ENCODE measurements around the gene BTBD17.

BTBD17 gene

DNA sequence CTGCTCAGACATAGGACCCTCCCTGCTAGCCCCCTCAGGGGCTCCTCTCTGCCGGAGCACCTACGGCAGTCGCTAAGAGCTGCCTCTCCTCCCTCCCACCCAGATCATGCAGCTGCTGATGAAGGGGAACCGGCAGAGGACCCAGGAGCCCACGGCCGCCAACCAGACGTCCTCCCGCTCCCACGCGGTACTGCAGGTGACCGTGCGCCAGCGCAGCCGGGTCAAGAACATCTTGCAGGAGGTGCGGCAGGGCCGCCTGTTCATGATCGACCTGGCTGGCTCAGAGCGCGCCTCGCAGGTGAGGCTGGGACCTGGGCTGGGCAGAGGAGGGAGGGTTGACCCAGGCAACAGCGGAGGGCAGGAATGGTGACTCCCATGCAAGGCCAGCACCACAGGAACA is 17.0 kb downstream of the BTBD17 start:
- H3K4me1 ChIP-seq (ENCODE audit: control insufficient read depth, insufficient read depth, low read length) = 0 out of 2 replicates have a peak, but pooled peaks cover 5% of the 10 kb centered on the region
- no peak overlapping the region for H3K4me3 ChIP-seq (ENCODE audit: low read depth, low read length)
- H3K9me3 ChIP-seq (ENCODE audit: control insufficient read depth, insufficient read depth, low read length) = no peaks in the 10 kb centered on the region
- no peak overlapping the region for H3K9ac ChIP-seq (ENCODE audit: low read depth, low read length)
- no peak overlapping the region for H3K27ac ChIP-seq (ENCODE audit: low read depth, low read length)
- no peaks in the 10 kb centered on the region for H3K36me3 ChIP-seq (ENCODE audit: control insufficient read depth, insufficient read depth, low read length)
- H3K27me3 ChIP-seq (ENCODE audit: control insufficient read depth, insufficient read depth, low read length) = no peaks in the 10 kb centered on the region

DNA sequence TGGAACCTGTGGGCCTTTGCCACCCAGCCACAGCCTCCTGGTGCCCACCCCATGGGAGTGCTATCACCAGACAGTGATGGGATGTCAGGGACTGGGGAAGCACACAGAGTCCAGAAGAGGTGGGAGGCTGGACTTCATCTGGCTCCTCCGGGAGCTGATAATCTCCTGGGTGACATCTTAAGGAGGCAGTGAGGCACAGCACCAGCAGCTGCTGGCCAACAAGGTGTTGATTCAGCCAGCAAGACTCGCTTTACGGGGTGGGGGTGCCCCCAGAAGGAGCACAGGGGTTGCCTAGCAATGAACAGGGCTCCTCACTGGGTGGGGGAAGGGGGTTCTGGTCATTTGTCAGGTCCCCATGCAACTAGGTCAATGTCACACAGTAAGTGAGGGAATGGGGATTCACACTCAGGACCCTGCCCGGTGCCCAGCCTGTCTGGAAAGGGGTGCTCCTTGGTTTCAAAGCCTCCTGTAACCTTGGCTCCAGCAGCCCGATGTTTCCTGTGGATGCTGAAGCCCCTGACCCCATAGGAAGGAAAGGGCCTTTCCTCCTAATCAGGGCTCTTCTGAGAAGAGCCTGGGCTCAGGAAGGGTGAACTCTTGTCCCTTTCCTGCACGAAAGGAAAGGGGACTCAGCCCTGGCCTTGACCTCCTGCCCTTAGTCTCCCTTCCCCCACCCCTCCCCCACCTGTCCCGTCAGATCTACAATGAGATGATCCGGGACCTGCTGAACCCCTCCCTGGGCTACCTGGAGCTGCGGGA is 18.0 kb downstream of the BTBD17 start:
- Histone ChIP-seq H3K27me3 (ENCODE audit: control insufficient read depth, insufficient read depth, low read length) (no peaks in the 10 kb centered on the region), H3K36me3 (ENCODE audit: control insufficient read depth, insufficient read depth, low read length) (no peaks in the 10 kb centered on the region), H3K27ac (ENCODE audit: low read depth, low read length) (no peak overlapping the region), H3K4me3 (ENCODE audit: low read depth, low read length) (no peak overlapping the region), H3K4me1 (ENCODE audit: control insufficient read depth, insufficient read depth, low read length) (0 out of 2 replicates have a peak, but pooled peaks cover 5% of the 10 kb centered on the region), H3K9me3 (ENCODE audit: control insufficient read depth, insufficient read depth, low read length) (no peaks in the 10 kb centered on the region), H3K9ac (ENCODE audit: low read depth, low read length) (no peak overlapping the region)

DNA sequence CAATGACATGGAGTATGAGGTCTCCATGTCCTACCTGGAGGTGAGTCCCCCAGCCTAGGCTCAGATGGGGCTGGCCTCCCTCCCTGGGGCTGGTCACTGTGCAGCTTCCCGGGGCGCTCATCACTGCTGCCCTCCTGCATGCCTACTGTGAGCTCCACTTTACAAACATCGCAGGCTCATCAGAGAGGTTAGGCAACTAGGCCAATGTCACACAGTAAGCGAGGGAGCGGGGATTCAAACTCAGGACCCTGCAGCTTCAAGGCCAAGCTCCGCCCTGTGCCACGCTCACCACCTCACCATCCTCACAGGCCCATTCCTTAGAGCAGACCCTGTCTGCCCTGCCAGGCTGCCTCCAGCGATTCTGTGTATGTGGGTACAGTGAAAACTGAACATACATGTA is 18.5 kb downstream of the BTBD17 start:
- Histone ChIP-seq H3K27ac (ENCODE audit: low read depth, low read length) (no peak overlapping the region), H3K27me3 (ENCODE audit: control insufficient read depth, insufficient read depth, low read length) (no peaks in the 10 kb centered on the region), H3K36me3 (ENCODE audit: control insufficient read depth, insufficient read depth, low read length) (no peaks in the 10 kb centered on the region), H3K4me1 (ENCODE audit: control insufficient read depth, insufficient read depth, low read length) (0 out of 2 replicates have a peak, but pooled peaks cover 5% of the 10 kb centered on the region), H3K9me3 (ENCODE audit: control insufficient read depth, insufficient read depth, low read length) (no peaks in the 10 kb centered on the region), H3K9ac (ENCODE audit: low read depth, low read length) (no peak overlapping the region), H3K4me3 (ENCODE audit: low read depth, low read length) (no peak overlapping the region)

DNA sequence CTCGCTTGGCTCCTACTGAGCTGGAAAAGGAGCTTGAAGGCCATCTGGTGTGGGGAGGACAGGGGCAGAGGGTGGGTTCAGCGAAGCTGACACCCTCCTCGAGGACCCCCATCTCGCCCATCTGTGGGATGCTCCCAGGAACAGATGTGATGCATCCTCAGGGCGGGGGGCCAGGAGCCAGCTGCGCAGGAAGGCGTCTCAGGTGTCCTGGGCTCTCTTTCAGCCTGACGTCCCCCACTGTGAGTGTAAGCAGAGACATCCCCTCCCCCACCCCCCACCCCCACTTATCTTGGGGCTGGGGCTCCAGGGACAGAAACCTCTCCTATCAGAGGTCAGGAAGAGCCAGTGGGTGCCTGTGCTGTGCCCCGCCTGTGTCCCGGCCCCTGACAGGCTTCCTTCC is 19.4 kb downstream of the BTBD17 start:
- Histone ChIP-seq H3K36me3 (ENCODE audit: control insufficient read depth, insufficient read depth, low read length) (no peaks in the 10 kb centered on the region), H3K4me1 (ENCODE audit: control insufficient read depth, insufficient read depth, low read length) (0 out of 2 replicates have a peak, but pooled peaks cover 5% of the 10 kb centered on the region), H3K9ac (ENCODE audit: low read depth, low read length) (no peak overlapping the region), H3K27ac (ENCODE audit: low read depth, low read length) (no peak overlapping the region), H3K27me3 (ENCODE audit: control insufficient read depth, insufficient read depth, low read length) (no peaks in the 10 kb centered on the region), H3K4me3 (ENCODE audit: low read depth, low read length) (no peak overlapping the region), H3K9me3 (ENCODE audit: control insufficient read depth, insufficient read depth, low read length) (no peaks in the 10 kb centered on the region)

DNA sequence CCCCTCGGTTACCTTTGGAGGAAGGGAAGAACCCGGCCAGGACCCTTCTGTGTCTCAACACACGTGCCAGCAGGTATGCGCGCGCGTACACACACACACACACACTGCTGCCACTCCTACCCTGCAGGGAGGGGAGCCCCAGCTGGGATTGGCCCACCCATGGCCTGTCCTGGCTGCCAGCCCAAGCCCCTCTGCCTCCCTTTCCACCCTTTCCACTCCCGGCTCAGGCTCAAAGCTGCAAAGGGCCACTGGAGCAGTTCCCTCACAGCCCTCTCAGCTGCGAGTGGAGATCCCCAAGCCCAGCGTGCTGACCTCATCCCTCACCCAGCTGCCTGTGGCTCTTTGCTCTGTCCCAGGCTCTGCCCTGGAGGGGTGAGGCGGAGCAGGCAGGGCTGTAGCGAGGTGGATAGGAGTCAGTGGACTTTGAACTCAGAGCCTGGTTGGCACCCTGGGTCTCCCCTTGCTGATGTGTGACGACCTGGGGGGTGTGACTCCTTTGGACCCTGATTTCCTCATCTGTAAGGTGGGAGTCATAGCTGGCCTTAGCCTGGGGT is 21.1 kb downstream of the BTBD17 start:
- Histone ChIP-seq H3K27me3 (ENCODE audit: control insufficient read depth, insufficient read depth, low read length) (no peaks in the 10 kb centered on the region), H3K27ac (ENCODE audit: low read depth, low read length) (no peak overlapping the region), H3K4me3 (ENCODE audit: low read depth, low read length) (no peak overlapping the region), H3K9me3 (ENCODE audit: control insufficient read depth, insufficient read depth, low read length) (no peaks in the 10 kb centered on the region), H3K9ac (ENCODE audit: low read depth, low read length) (no peak overlapping the region), H3K36me3 (ENCODE audit: control insufficient read depth, insufficient read depth, low read length) (no peaks in the 10 kb centered on the region), H3K4me1 (ENCODE audit: control insufficient read depth, insufficient read depth, low read length) (peaks cover 8% of the 10 kb centered on the region; the same call in 1 of the 2 replicates)

DNA sequence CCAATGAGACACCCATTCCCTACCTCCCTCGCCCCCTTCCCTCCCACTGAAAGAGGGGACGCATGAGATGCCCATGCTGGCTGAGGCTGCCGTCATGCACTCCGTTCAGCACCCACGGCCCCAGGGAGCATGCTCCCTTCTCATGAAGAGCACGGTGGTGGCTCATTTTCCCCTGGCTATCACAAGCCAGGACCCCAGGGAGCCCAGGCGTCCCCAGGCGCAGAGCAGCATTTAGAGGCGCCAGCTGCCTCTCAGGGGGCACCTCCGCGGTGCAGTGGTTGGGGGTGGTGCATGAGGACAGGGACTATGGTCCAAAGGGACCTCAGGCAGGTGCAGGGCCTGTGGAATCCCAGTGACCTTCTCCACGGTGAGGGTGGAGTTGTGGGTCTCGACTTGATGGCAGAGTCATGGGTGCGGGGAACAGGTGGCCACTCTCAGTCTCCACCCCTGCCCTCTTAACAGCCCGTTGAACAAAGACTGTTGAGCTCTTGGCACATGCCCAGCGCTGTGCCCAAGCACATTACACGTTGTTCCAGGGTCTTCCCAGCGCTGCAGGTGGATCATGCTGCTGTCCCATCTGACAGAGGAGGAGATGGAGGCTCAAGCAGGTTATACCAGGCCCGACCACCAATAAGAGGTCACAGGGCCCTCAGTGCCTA is 22.0 kb downstream of the BTBD17 start:
- Histone ChIP-seq H3K4me3 (ENCODE audit: low read depth, low read length) (no peak overlapping the region), H3K27me3 (ENCODE audit: control insufficient read depth, insufficient read depth, low read length) (no peaks in the 10 kb centered on the region), H3K27ac (ENCODE audit: low read depth, low read length) (no peak overlapping the region), H3K9me3 (ENCODE audit: control insufficient read depth, insufficient read depth, low read length) (peaks cover 4% of the 10 kb centered on the region), H3K36me3 (ENCODE audit: control insufficient read depth, insufficient read depth, low read length) (no peaks in the 10 kb centered on the region), H3K9ac (ENCODE audit: low read depth, low read length) (no peak overlapping the region), H3K4me1 (ENCODE audit: control insufficient read depth, insufficient read depth, low read length) (peaks cover 14% of the 10 kb centered on the region; the same call in 1 of the 2 replicates)

DNA sequence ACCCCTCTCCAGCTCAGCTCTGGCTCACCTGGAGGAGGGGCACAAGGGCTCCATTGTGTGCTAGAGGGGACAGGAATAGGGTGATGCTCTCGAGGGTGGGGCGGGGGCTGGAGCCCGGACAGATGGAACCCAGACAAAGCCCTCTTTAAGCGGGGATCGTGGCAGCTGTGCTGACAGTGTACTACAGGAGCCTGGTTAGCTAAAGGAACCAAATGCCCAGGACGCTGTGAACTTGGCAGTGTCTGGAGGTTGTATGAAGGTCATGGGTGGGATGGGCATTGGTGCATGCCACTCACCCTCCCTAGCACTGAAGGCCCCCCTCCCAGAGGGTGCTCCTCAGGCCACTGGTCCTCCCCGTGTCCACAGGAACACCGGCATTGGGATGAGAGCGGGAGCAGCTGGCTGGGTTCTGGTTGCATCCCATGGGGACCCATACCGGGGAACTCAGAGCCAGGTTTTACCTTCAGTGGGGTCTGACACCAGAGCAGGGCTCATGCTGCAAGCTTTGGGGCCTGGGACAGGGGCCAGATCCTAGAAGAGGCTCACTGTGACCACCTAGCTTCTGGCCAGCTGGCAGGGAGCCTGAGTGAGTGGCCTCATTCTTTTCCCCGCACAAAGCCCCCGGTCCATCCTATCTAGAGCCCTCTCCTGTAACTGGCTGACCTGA is 23.7 kb downstream of the BTBD17 start:
- Histone ChIP-seq H3K4me3 (ENCODE audit: low read depth, low read length) (no peak overlapping the region), H3K27me3 (ENCODE audit: control insufficient read depth, insufficient read depth, low read length) (no peaks in the 10 kb centered on the region), H3K9ac (ENCODE audit: low read depth, low read length) (no peak overlapping the region), H3K4me1 (ENCODE audit: control insufficient read depth, insufficient read depth, low read length) (peaks cover 14% of the 10 kb centered on the region; the same call in 1 of the 2 replicates), H3K9me3 (ENCODE audit: control insufficient read depth, insufficient read depth, low read length) (peaks cover 11% of the 10 kb centered on the region), H3K36me3 (ENCODE audit: control insufficient read depth, insufficient read depth, low read length) (no peaks in the 10 kb centered on the region), H3K27ac (ENCODE audit: low read depth, low read length) (no peak overlapping the region)

DNA sequence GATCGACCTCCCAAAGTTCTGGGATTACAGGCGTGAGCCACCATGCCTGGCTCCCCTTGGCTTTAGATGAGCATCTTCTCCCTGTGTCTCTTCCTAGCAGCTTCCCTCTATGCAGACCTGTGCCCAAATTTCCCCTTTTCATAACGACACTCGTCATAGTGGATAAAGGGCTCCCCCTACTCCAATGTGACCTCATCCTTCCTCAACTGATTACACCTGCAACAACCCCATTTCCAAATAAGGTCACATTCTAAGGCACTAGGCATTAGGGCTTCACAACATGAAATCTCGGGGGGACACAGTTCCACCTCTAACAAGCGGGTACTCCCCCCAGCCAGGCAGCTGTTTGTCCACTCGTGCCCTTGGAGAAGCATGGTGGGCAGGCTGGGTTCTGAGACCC is 25.4 kb downstream of the BTBD17 start:
- Histone ChIP-seq H3K27ac (ENCODE audit: low read depth, low read length) (no peak overlapping the region), H3K4me1 (ENCODE audit: control insufficient read depth, insufficient read depth, low read length) (peaks cover 15% of the 10 kb centered on the region; the same call in 1 of the 2 replicates), H3K27me3 (ENCODE audit: control insufficient read depth, insufficient read depth, low read length) (no peaks in the 10 kb centered on the region), H3K4me3 (ENCODE audit: low read depth, low read length) (no peak overlapping the region), H3K9ac (ENCODE audit: low read depth, low read length) (no peak overlapping the region), H3K36me3 (ENCODE audit: control insufficient read depth, insufficient read depth, low read length) (no peaks in the 10 kb centered on the region), H3K9me3 (ENCODE audit: control insufficient read depth, insufficient read depth, low read length) (peaks cover 11% of the 10 kb centered on the region)

DNA sequence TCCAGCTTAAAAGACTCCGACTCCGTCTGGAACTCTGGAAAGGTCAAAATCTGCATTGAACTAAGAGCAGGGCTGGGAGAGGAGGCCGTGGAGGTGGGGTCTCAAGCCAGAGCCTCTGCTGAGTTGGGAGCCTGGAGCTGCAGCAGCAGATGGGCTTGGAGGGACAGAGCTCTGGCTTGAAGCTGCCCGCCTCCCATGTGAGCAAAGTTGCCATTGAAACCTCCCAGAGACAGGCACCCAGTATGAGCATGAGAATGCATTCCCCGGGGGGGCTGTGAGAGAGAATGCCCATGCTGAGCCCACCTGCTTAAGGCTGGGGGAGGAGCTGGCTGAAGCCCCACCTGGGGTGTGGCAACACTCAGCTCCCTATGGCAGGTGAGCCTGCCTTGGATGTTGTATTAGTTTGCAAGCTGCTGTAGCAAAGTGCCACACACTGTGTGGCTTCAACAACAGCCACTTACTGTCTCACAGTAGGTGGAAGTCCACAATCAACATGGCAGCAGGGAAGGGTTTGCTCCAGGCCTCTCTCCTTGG is 26.1 kb downstream of the BTBD17 start:
- Histone ChIP-seq H3K27me3 (ENCODE audit: control insufficient read depth, insufficient read depth, low read length) (no peaks in the 10 kb centered on the region), H3K27ac (ENCODE audit: low read depth, low read length) (no peak overlapping the region), H3K9ac (ENCODE audit: low read depth, low read length) (no peak overlapping the region), H3K4me3 (ENCODE audit: low read depth, low read length) (no peak overlapping the region), H3K4me1 (ENCODE audit: control insufficient read depth, insufficient read depth, low read length) (peaks cover 15% of the 10 kb centered on the region; the same call in 1 of the 2 replicates), H3K36me3 (ENCODE audit: control insufficient read depth, insufficient read depth, low read length) (no peaks in the 10 kb centered on the region), H3K9me3 (ENCODE audit: control insufficient read depth, insufficient read depth, low read length) (peaks cover 11% of the 10 kb centered on the region)

DNA sequence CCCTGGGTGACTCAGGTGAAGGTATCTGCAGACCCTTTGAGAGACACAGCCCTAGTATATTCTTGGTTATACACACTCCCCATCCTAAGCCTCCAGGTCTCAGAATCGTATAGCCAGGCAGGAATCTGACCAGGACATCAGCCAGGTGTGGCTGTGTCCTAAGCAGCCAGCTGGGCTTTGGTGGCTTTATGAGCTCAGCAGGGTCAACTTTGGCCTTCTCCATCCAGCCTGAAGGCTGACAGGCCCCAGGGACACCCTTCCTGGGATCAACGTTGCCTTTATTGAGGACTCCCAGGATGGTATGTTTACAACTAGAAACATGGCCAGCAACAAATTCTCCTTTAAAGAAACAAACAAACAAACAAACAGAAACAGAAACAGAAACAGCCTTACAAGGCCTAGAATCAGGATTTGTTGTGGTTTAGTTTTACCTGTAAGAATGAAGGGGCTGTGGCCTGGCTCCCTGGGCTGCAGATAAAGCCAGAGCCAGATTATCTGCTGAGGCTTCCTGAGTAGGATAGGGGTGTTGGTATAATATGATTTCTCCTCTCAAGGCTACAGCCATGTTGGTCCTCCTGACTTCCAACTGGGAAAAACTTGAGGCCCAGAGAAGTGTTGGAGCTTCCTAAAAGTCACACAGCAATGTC is 27.2 kb downstream of the BTBD17 start:
- Histone ChIP-seq H3K4me3 (ENCODE audit: low read depth, low read length) (no peak overlapping the region), H3K27ac (ENCODE audit: low read depth, low read length) (no peak overlapping the region), H3K9me3 (ENCODE audit: control insufficient read depth, insufficient read depth, low read length) (peaks cover 11% of the 10 kb centered on the region), H3K9ac (ENCODE audit: low read depth, low read length) (no peak overlapping the region), H3K4me1 (ENCODE audit: control insufficient read depth, insufficient read depth, low read length) (peaks cover 15% of the 10 kb centered on the region; the same call in 1 of the 2 replicates), H3K36me3 (ENCODE audit: control insufficient read depth, insufficient read depth, low read length) (no peaks in the 10 kb centered on the region), H3K27me3 (ENCODE audit: control insufficient read depth, insufficient read depth, low read length) (no peaks in the 10 kb centered on the region)
